Neural cell (in vitro differentiated cells): ENCODE measurements around the gene ZNF561. TPM values are rescaled to one million over a fixed set of nuclear protein-coding genes. Genes with fewer than 3 reads are reported as not detected.

Experiments
- H2AFZ ChIP-seq: fragments of 200-600, 300-800 bp; sonication (generic), shearing (Covaris generic); 2 replicates; pipeline ENCODE4 v1.6.0; 2014; ENCODE audit warnings: low read depth, mild to moderate bottlenecking, antibody characterized with exemption, low read length, moderate library complexity
- H3F3A ChIP-seq: fragments of 200-600 bp; shearing (Covaris generic); 2 replicates; pipeline ENCODE4 v1.6.1; 2016; ENCODE audit warnings: mild to moderate bottlenecking, moderate library complexity, mixed read lengths, antibody characterized with exemption, low read length; ENCODE audit not compliant: insufficient read depth, poor library complexity, severe bottlenecking
- H3K27ac ChIP-seq: fragments of 200-600, 300-800 bp; sonication (generic), shearing (Covaris generic); 2 replicates; pipeline ENCODE4 v1.5.1; 2014; ENCODE audit warnings: mild to moderate bottlenecking, low read length, moderate library complexity
- H3K27me3 ChIP-seq: fragments of 300-800, 200-600 bp; sonication (generic), shearing (Covaris generic); 2 replicates; pipeline ENCODE4 v1.6.0; 2014; ENCODE audit warnings: mild to moderate bottlenecking, low read depth, low read length, moderate library complexity; ENCODE audit not compliant: insufficient read depth
- H3K36me3 ChIP-seq: fragments of 300-800, 200-600 bp; sonication (generic), shearing (Covaris generic); 2 replicates; pipeline ENCODE4 v1.5.1; 2014; ENCODE audit warnings: mild to moderate bottlenecking, antibody characterized with exemption, low read length, moderate library complexity; ENCODE audit not compliant: insufficient read depth
- H3K4me2 ChIP-seq: fragments of 300-800, 200-600 bp; sonication (generic), shearing (Covaris generic); 2 replicates; pipeline ENCODE4 v1.6.0; 2014; ENCODE audit warnings: mild to moderate bottlenecking, low read length
- H3K4me3 ChIP-seq: fragments of 300-800, 200-600 bp; sonication (generic), shearing (Covaris generic); 2 replicates; pipeline ENCODE4 v1.5.1; 2014; ENCODE audit warnings: mild to moderate bottlenecking, low read length, moderate library complexity
- H3K79me2 ChIP-seq: fragments of 200-600 bp; shearing (Covaris generic); replicated peaks from 2 replicates; pipeline ENCODE4 v1.6.0; 2014; ENCODE audit warnings: mild to moderate bottlenecking, low read length, moderate library complexity; ENCODE audit not compliant: insufficient read depth
- H3K9ac ChIP-seq: fragments of 300-800, 200-600 bp; sonication (generic), shearing (Covaris generic); 2 replicates; pipeline ENCODE4 v1.6.1; 2016; ENCODE audit warnings: mild to moderate bottlenecking, low read length, mixed read lengths
- H3K9me2 ChIP-seq: fragments of 200-600 bp; shearing (Covaris generic); 2 replicates; pipeline ENCODE4 v1.6.1; 2016; ENCODE audit warnings: mild to moderate bottlenecking, low read length, mixed read lengths; ENCODE audit not compliant: insufficient read depth
- H3K9me3 ChIP-seq: fragments of 200-600, 300-800 bp; sonication (generic), shearing (Covaris generic); 2 replicates; pipeline ENCODE4 v1.6.1; 2016; ENCODE audit warnings: mild to moderate bottlenecking, mixed run types, low read length, moderate library complexity, mixed read lengths
- H4K20me1 ChIP-seq: fragments of 200-600 bp; shearing (Covaris generic); 2 replicates; pipeline ENCODE4 v1.6.1; 2016; ENCODE audit warnings: mild to moderate bottlenecking, mixed run types; ENCODE audit not compliant: insufficient read depth
- EP300 ChIP-seq: fragments of 450-650 bp; conservative IDR thresholded peaks from 2 replicates; pipeline ENCODE4 v1.6.1; 2014; ENCODE audit warnings: antibody characterized with exemption, mild to moderate bottlenecking, moderate library complexity; ENCODE audit not compliant: poor library complexity, severe bottlenecking
- EZH2 ChIP-seq: fragments of 200-600, 300-800 bp; shearing (Covaris generic), sonication (generic); IDR thresholded peaks from 2 replicates; pipeline ENCODE4 v1.6.1; 2014; ENCODE audit warnings: antibody characterized with exemption, low read length, borderline replicate concordance, mild to moderate bottlenecking; ENCODE audit not compliant: insufficient read depth, poor library complexity, severe bottlenecking
- MXI1 ChIP-seq: fragments of 450-650 bp; conservative IDR thresholded peaks from 2 replicates; pipeline ENCODE4 v1.6.1; 2014; ENCODE audit warnings: antibody characterized with exemption, mild to moderate bottlenecking; ENCODE audit not compliant: poor library complexity, severe bottlenecking
- POLR2AphosphoS5 ChIP-seq: IDR thresholded peaks from 2 replicates; pipeline ENCODE4 v1.6.1; 2012
- RAD21 ChIP-seq: fragments of 450-650 bp; conservative IDR thresholded peaks from 2 replicates; pipeline ENCODE4 v1.6.1; 2014; ENCODE audit warnings: antibody characterized with exemption, mild to moderate bottlenecking, moderate library complexity
- REST ChIP-seq: IDR thresholded peaks from 2 replicates; pipeline ENCODE4 v1.6.1; 2012; ENCODE audit warnings: borderline replicate concordance
- SMC3 ChIP-seq: fragments of 450-650 bp; conservative IDR thresholded peaks from 2 replicates; pipeline ENCODE4 v1.6.1; 2014; ENCODE audit warnings: antibody characterized with exemption, mild to moderate bottlenecking, moderate library complexity; ENCODE audit not compliant: poor library complexity
- TAF1 ChIP-seq: IDR thresholded peaks from 2 replicates; pipeline ENCODE4 v1.6.1; 2012; ENCODE audit warnings: low read depth
- polyA plus RNA-seq: library from polyadenylated mRNA; depleted of rRNA; stranded (reverse); fragments of >200 nt; gene quantifications from 2 replicates; pipeline ENCODE4 v1.2.3, GENCODE V29; 2014
- TF ChIP-seq, protein P1 (sequence below): fragments of 450-650 bp; IDR thresholded peaks from 2 replicates; pipeline ENCODE4 v1.5.1; 2014; ENCODE audit warnings: antibody characterized with exemption, mild to moderate bottlenecking, moderate library complexity; ENCODE audit not compliant: poor library complexity, severe bottlenecking

ZNF561 gene
- polyA plus RNA-seq, 1 donor from 2014 or later, result 35.5 TPM

GRCh38 chr19:9615844-9616243 lies 5.2 kb downstream of the ZNF561 start:
- no peaks in the 10 kb centered on the region for H3K27me3 ChIP-seq
- H3F3A ChIP-seq, result no peaks in the 10 kb centered on the region
- no peak overlapping the region for H3K4me2 ChIP-seq
- no peak overlapping the region for H3K4me3 ChIP-seq
- no peaks in the 10 kb centered on the region for H4K20me1 ChIP-seq
- no peak overlapping the region for H3K9ac ChIP-seq
- H3K36me3 ChIP-seq, result peaks cover 13% of the 10 kb centered on the region
- H3K9me2 ChIP-seq, result no peaks in the 10 kb centered on the region
- no peaks in the 10 kb centered on the region for H3K9me3 ChIP-seq
- H3K79me2 ChIP-seq, result peaks cover 15% of the 10 kb centered on the region
- TF ChIP-seq TAF1, result no peak
- no peak for TF ChIP-seq POLR2AphosphoS5
- TF ChIP-seq RAD21, result no peak
- TF ChIP-seq SMC3, result no peak
- no peak for TF ChIP-seq REST
- no peak for TF ChIP-seq EP300
- TF ChIP-seq EZH2, result no peak
- no peak for TF ChIP-seq MXI1
- TF ChIP-seq, protein P1, sequence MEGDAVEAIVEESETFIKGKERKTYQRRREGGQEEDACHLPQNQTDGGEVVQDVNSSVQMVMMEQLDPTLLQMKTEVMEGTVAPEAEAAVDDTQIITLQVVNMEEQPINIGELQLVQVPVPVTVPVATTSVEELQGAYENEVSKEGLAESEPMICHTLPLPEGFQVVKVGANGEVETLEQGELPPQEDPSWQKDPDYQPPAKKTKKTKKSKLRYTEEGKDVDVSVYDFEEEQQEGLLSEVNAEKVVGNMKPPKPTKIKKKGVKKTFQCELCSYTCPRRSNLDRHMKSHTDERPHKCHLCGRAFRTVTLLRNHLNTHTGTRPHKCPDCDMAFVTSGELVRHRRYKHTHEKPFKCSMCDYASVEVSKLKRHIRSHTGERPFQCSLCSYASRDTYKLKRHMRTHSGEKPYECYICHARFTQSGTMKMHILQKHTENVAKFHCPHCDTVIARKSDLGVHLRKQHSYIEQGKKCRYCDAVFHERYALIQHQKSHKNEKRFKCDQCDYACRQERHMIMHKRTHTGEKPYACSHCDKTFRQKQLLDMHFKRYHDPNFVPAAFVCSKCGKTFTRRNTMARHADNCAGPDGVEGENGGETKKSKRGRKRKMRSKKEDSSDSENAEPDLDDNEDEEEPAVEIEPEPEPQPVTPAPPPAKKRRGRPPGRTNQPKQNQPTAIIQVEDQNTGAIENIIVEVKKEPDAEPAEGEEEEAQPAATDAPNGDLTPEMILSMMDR, result no peak
- H3K27ac ChIP-seq, result no peak overlapping the region
- no peak overlapping the region for H2AFZ ChIP-seq

DNA sequence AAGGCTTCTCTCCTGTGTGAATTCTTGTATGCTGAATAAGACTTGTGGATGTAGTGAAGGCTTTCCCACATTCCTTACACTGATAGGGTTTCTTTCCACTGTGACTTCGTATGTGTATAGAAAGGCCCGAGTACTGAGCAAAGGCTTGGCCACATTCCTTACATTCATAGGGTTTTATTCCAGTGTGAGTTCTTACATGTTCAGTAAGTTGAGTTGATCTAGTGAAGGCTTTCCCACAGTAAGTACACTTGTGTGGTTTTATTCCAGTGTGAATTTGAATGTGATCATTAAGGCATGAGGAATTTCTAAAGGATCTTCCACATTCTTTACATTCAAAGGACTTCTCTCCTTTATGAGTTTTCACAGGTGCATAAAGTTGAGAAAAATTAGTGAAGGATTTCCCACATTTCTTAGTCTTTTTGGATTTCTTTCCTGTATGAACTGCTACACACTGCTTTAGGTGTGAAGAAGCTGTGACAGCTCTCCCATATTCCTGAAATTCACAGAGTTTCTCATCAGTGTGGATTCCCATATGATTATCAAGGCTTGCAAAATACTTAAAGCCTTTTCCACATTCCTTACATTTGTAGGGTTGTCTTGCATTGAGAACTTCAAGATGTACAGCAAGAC lies 10.4 kb downstream of the ZNF561 start:
- Histone ChIP-seq H3K9me2 (no peaks in the 10 kb centered on the region), H2AFZ (no peak overlapping the region), H3K9ac (no peak overlapping the region), H3K9me3 (no peaks in the 10 kb centered on the region), H3K79me2 (no peaks in the 10 kb centered on the region), H3F3A (no peaks in the 10 kb centered on the region), H3K36me3 (peaks cover 28% of the 10 kb centered on the region), H4K20me1 (no peaks in the 10 kb centered on the region), H3K4me2 (no peak overlapping the region), H3K27ac (no peak overlapping the region), H3K4me3 (no peak overlapping the region), H3K27me3 (no peaks in the 10 kb centered on the region)
- TF ChIP-seq TAF1 (no peak), EP300 (no peak), SMC3 (no peak), MXI1 (no peak), POLR2AphosphoS5 (no peak), REST (no peak), EZH2 (no peak), RAD21 (no peak)
- TF ChIP-seq, protein P1, result no peak
